ENCODE measurements around the gene PASD1.

DNA sequence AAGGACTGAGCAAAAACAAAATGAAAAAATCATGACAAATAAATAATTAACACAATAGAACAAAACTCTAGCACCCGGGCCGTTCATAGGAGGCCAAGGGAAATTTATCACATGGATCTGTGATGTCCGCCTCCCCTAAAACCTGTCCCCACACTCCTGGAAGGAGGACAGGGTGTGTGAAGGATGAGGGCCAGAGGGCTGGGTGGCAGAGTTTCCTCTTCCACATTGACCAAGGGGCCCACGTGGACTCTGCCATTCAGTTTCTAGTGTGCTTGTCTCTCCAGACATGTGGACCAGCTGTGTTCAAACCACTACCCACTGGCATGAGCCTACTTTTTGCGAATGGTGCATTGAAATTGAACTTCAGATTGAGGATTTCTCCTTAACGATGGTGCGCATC is 138.1 kb downstream of the PASD1 start:
- no peak for TF ChIP-seq SPI1 (IDR thresholded peaks at IDR 0.05; ENCODE audit: borderline replicate concordance, insufficient read depth, low read depth, low read length)
- TF ChIP-seq E2F8 (IDR thresholded peaks at IDR 0.05; ENCODE audit: low read depth, partially characterized antibody): no peak
